Fibroblast of skin of left biceps (primary cell): Measurements from ENCODE around the gene ERVK3-1.
"Not testable (repeated sequence)": the region's sequence is repeated elsewhere in the genome, so short reads cannot be mapped to it uniquely, and the experiment has no call there.

Experiments
- DNase-seq, 2 experiments: peaks; one replicate each; pipeline ENCODE4 v3.0.0-alpha.2; 2013; ENCODE audit warnings: low read depth in 2 of 2

The ERVK3-1 gene

GRCh38 chr19:58304748-58305064, 471 bp upstream of the ERVK3-1 start:
- DNase-seq: no peak

- DNase-seq: no peak
Observed at GRCh38 chr19:58305932-58306323, 751 bp downstream of the ERVK3-1 start.

GRCh38 chr19:58307736-58308135, 2.6 kb downstream of the ERVK3-1 start:
- DNase-seq: no peak

DNA sequence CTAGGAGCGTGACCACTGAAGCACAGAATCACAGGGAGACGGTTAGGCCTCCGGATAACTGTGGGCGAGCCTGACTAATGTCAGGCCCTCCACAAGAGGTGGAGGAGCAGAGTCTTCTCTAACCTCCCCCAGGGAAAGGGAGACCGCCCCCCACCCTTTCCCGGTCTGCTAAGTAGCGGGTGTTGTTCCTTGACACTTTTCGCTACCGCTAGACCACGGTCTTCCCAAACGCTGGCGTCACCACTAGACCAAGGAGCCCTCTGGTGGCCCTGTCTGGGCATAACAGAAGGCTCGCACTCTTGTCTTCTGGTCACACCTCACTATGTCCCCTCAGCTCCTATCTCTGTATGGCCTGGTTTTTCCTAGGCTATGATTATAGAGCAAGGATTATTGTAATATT, 5.5 kb downstream of the ERVK3-1 start:
- DNase-seq: not testable (repeated sequence)

GRCh38 chr19:58311345-58311865, 6.2 kb downstream of the ERVK3-1 start:
- DNase-seq: no peak

DNA sequence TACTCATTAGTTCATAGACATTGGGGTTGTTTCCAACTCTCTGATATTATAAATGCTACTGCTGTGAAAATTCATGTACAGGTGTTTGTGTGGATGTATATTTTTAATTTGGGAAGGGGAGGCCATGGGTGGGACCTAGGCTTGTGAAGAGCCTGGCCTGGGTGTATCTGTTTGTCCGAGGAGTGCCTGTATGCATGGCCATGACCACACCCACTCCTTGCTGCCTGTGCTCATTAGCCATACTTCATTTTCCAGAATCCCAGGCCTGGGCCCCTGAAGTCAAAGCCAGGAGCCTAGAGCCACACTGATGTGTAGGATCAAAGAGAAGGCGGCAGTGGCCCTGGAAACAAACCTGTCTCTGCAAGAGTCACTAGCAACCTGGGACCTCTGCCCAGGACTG, 10.4 kb downstream of the ERVK3-1 start:
- no peak for DNase-seq

GRCh38 chr19:58317476-58318072, 12.4 kb downstream of the ERVK3-1 start:
- no peak for DNase-seq

DNA sequence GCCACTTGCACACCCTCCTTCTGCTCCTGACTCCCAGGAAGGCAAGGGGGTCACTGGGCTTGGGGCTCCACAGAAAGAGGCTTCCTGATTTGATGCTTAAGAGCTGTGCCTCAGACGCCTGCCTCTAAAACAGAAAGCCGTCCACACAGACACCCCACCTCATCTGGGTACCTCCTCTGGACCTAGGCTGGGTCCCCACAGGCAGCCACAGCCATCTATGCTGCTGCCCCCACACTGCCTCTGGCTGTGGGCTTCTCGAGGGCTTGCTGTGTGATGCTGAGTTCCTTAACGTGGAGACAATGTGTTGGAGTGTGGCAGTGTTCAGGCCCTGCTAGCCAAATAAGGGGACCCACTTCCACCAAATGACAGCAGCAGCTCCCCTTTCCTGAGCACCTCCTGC, 13.1 kb downstream of the ERVK3-1 start:
- no peak for DNase-seq

DNA sequence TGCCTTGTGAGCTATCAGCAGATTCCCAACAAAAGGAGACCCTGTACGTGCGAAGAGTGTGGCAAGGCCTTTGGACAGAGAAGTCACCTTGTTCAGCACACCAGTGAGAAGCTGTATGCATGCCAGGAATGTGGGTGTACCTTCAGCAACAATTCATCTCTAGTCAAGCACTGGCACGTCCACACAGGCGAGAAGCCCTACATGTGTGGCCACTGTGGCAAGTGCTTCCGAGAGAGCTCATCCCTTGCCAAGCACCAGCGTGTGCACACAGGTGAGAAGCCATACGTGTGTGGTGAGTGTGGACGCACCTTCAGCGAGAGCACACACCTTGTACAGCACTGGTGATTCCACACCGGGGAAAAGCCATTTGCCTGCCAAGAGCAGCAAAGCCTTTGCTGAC, 14.1 kb downstream of the ERVK3-1 start:
- DNase-seq: no peak

DNA sequence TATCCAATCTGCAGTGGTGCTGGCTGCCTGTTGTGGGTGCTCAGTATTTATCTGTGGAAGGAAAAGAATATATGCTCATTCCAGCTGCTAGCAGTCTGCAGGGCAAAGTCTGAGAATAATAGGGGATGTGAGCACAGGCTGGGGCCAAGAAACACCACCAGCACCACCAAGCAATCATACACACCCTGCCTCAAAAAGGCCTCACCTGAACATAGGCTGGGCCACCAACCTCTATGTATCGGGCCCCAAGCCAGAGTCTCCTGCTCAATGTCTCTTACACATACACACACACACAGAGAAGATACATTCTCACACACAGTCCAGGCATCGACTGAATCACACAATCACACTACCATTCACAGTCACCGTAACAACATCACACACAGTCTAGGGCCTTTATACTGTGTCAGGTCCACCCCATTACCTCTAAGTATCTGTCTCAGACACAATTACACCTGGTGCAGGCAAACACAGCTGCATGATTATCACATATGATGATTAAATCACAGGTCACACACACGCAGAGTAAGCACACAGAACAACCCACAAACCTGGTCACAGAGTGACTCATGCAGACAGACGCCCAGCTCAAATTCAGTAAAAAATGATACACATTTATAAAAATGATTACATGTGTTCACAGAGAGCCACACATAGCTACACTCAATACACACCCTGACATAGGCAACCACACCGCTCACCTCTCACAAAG, 20.3 kb downstream of the ERVK3-1 start:
- no peak for DNase-seq

DNA sequence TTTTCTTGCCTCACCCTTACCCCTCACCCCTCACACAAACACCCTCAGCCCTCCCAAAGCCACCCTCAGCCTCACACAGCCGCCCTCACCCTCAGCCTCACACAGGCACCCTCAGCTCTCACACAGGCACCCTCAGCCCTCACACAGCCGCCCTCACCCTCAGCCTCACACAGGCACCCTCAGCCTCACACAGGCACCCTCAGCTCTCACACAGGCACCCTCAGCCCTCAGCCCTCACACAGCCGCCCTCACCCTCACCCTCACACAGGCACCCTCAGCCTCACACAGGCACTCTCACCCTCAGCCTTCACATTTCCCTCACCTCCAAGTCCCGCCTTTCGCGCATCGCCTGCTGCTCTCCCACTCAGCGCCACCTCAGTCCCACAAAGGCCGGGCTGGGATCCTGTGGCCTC, 21.3 kb downstream of the ERVK3-1 start:
- no peak for DNase-seq

DNA sequence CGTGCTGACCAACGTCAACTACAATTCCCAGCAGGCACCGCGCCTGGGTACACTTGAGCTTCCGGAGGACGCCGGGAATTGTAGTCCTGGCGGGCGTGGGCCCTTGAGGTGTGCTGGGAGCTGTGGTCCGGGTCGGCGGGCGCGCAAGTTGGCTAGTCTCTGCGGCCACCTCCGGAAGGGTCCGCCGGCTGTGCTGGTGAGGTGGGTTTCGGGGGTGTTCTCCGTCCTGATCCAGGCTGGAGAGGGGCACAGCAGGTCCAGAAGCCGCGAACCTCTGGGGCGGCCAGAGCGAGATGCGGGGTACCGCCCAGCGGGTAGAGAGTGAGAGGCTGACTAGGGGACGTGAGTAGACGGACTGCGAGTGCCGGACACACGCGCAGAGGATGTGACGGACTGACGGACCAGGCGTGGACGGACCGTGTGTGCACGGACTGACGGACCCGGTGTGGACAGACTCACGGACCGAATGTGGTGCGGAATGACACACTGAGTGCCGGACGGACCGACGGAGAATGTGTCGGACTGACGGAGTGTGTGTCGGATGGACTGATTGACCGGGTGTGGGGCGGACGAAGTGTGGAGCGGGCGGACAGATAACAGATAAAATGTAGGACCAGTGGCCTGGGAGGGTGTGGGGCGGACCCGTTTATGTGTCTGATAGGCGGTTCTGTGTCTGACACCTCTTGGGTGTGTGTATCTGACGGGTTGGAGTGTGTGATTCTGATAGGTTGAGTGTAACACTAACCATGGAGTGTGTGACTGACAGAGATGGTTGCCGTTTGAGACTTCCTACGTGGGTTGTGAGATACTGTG, 21.9 kb downstream of the ERVK3-1 start, which contains the start of gene ZSCAN22:
TSS of gene ZSCAN22 (plus strand) at position 81 of the 813 bp plus-strand sequence. CDS start 7,809 bp downstream, outside the sequence.
- peak; percentile 75 to 81 for DNase-seq

GRCh38 chr19:58328999-58329398, 23.8 kb downstream of the ERVK3-1 start:
- DNase-seq: no peak

DNA sequence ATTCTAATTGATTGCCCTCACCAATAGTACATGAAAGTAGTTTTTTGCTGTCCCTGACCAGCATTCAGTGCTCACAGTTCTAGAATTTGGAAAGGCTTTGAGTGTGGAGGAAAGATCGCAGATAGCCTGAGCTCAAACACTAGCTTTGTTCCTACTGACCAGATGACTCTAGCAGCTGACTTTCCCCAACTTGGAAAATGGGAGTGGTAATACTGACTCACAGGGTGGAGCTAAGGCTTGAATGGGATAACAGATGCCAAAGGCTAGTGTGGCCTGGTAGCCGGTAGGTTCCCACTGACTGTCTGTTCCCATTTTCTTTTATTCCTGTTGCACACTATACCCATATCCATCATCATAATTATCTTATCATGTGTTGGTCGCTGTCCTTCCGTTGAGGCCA, 25.3 kb downstream of the ERVK3-1 start:
- no peak for DNase-seq

DNA sequence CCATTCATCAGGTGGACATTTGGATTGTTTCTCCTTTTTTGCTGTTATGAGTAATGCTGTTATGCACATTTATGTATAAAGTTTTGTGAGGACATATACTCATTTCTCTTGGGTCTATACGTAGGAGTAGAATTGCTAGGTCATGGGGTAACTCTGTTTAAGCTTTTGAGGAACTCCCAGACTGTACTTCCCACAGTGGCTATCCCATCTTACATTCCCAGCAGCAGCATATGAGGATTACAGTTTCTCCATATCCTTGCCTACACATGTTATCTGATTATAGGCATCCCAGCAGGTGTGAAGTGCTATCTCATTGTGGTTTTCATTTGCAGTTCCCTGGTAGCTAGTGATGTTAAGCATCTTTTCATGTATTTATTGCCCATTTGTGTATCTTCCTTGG, 27.5 kb downstream of the ERVK3-1 start:
- DNase-seq: no peak

- no peak for DNase-seq
Observed at GRCh38 chr19:58334691-58335249, 29.6 kb downstream of the ERVK3-1 start.

- DNase-seq: no peak
Observed at GRCh38 chr19:58335630-58336029, 30.5 kb downstream of the ERVK3-1 start.

DNA sequence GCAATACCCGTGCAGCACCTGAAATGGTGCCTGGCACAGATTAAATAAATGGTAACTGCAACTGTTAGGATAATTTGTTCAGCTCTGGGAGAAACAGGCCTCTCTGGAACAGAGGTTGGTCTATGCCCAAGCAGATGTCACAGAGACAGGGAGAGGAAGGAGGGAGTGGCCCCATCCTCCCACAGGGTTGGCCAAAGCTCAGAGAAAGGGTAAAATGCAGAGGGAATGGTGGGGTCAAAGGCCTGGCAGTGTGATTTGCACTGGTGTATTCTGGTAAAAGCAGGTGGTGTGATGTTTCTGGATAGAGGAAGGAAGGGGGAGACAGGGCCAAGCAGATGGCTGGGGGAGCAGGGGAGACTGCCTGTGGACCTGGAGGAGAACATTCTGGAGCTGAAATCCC, 31.0 kb downstream of the ERVK3-1 start:
- DNase-seq: no peak

DNA sequence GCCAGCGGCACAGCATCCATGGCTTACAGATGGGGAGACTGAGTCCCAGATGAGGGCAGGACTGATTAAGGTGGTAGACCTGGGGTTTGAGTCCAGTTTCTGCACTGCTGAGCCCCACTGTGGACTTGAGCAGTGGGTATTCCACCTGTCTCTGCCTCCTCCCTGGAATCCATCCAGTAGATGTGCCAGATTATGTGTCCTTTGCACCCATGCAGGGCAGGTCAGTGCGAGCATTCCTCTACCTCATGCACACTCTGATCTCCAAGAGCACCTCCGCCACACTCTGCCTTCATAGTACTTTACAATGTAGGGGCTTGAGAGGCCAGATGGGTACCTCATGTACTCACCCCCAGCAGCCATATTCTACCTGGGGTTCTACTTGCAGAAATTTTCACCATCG, 31.6 kb downstream of the ERVK3-1 start:
- DNase-seq: no peak

GRCh38 chr19:58338336-58338735, 33.2 kb downstream of the ERVK3-1 start:
- no peak for DNase-seq

GRCh38 chr19:58338825-58339558, 33.8 kb downstream of the ERVK3-1 start:
- no peak for DNase-seq

GRCh38 chr19:58345558-58345957, 40.4 kb downstream of the ERVK3-1 start:
- no peak for DNase-seq
